B cell (primary cell): ENCODE measurements around the gene ATAD3B. TPM values are rescaled to one million over a fixed set of nuclear protein-coding genes. Genes with fewer than 3 reads are reported as not detected.

Experiments
- ATAC-seq: fragments of 200-7000 bp; cut with Tn5 transposase; one replicate; pipeline ENCODE4 v1.10.0; 2021; ENCODE audit warnings: low read depth, mild to moderate bottlenecking, moderate number of reproducible peaks, moderate library complexity
- CTCF ChIA-PET: fragments of 350-600 bp; sonication (Branson Sonifier 250); formaldehyde crosslinking; loops from one replicate; lab custom pipeline; 2021; ENCODE audit warnings: antibody characterized with exemption, inconsistent platforms; lab: Charles Lee
- POLR2A ChIA-PET: fragments of 350-600 bp; sonication (Branson Sonifier 250); formaldehyde crosslinking; loops from one replicate; lab custom pipeline; 2021; ENCODE audit warnings: antibody characterized with exemption; lab: Charles Lee
- DNase-seq: peaks from one replicate; pipeline ENCODE4 v3.0.0; 2013
- H2AFZ ChIP-seq: 2 replicates; pipeline ENCODE4 v1.6.1; 2012; ENCODE audit warnings: mild to moderate bottlenecking, low read depth, low read length; ENCODE audit not compliant: insufficient read depth, poor library complexity, severe bottlenecking
- H3K27ac ChIP-seq, 2 donors: 1 replicate in 1 of 2; 2 replicates in 1 of 2; pipeline ENCODE4 v1.5.1; 2012 to 2013; ENCODE audit warnings: low read length in 2 of 2, mild to moderate bottlenecking in 2 of 2, moderate library complexity in 1 of 2
- H3K27me3 ChIP-seq, 4 experiments: fragments of 200-600 bp in 1 of 4; sonication (generic) in 1 of 4; replicated peaks in 1 of 4; 1 replicate in 2 of 4; 2 replicates in 2 of 4; pipeline versions ENCODE4 v1.6.1 to v1.7.0; 2013 to 2016; ENCODE audit warnings: low read length in 3 of 4, mild to moderate bottlenecking in 2 of 4, mixed read lengths in 1 of 4, moderate library complexity in 1 of 4; ENCODE audit not compliant: insufficient read depth in 4 of 4, control insufficient read depth in 3 of 4; ENCODE audit errors: control extremely low read depth in 1 of 4
- H3K36me3 ChIP-seq, 2 experiments: replicated peaks in 1 of 2; 1 replicate in 1 of 2; 2 replicates in 1 of 2; pipeline versions ENCODE4 v1.6.1 to v1.7.1; 2013; ENCODE audit warnings: low read length in 1 of 2; ENCODE audit not compliant: insufficient read depth in 2 of 2, control insufficient read depth in 1 of 2; ENCODE audit errors: control extremely low read depth in 1 of 2, extremely low read depth in 1 of 2
- H3K4me1 ChIP-seq, 2 donors: fragments of 200-600 bp in 1 of 2; sonication (generic) in 1 of 2; 1 replicate in 1 of 2; 2 replicates in 1 of 2; pipeline versions ENCODE4 v1.5.1 to v1.6.1; 2013 to 2017; ENCODE audit warnings: low read length in 2 of 2; ENCODE audit not compliant: control insufficient read depth in 2 of 2, insufficient read depth in 2 of 2
- H3K4me2 ChIP-seq: replicated peaks from 2 replicates; pipeline ENCODE3; 2012; ENCODE audit warnings: mild to moderate bottlenecking, low read depth, low read length; ENCODE audit not compliant: poor library complexity, severe bottlenecking
- H3K4me3 ChIP-seq, 5 experiments: fragments of 200-600 bp in 1 of 5; sonication (generic) in 1 of 5; 1 replicate in 3 of 5; 2 replicates in 2 of 5; pipeline versions ENCODE4 v1.5.1 to v1.7.0; 2011 to 2016; ENCODE audit warnings: low read length in 4 of 5, mild to moderate bottlenecking in 4 of 5, low read depth in 2 of 5, control low read depth in 1 of 5, moderate library complexity in 1 of 5; ENCODE audit not compliant: insufficient read depth in 1 of 5; ENCODE audit errors: control extremely low read depth in 1 of 5, extremely low read depth in 1 of 5
- H3K79me2 ChIP-seq: fragments of 200-600 bp; sonication (generic); one replicate; pipeline ENCODE4 v1.6.0; 2016; ENCODE audit warnings: low read length; ENCODE audit not compliant: control insufficient read depth, insufficient read depth
- H3K9ac ChIP-seq: fragments of 200-600 bp; sonication (generic); 2 replicates; pipeline ENCODE4 v1.6.1; 2017; ENCODE audit warnings: mild to moderate bottlenecking, low read length, moderate library complexity
- H3K9me3 ChIP-seq, 3 donors: one replicate each; pipeline versions ENCODE4 v1.6.1 to v1.7.1; 2013; ENCODE audit warnings: low read length in 2 of 3; ENCODE audit not compliant: control insufficient read depth in 2 of 3, insufficient read depth in 1 of 3; ENCODE audit errors: control extremely low read depth in 1 of 3
- H4K20me1 ChIP-seq: 2 replicates; pipeline ENCODE4 v1.6.0; 2012; ENCODE audit warnings: mild to moderate bottlenecking, low read length; ENCODE audit not compliant: insufficient read depth, control insufficient read depth, poor library complexity, severe bottlenecking
- H3K27ac Mint-ChIP-seq: one replicate; pipeline ENCODE4 v1.8.0; 2021; ENCODE audit warnings: mixed read lengths
- H3K27me3 Mint-ChIP-seq: one replicate; pipeline ENCODE4 v1.8.0; 2021; ENCODE audit warnings: mixed read lengths
- H3K4me1 Mint-ChIP-seq: one replicate; pipeline ENCODE4 v1.8.0; 2021; ENCODE audit warnings: mixed read lengths
- H3K4me3 Mint-ChIP-seq: one replicate; pipeline ENCODE4 v1.8.0; 2021; ENCODE audit warnings: mixed read lengths
- H3K9me3 Mint-ChIP-seq: one replicate; pipeline ENCODE4 v1.8.0; 2022; ENCODE audit warnings: mixed read lengths; ENCODE audit not compliant: insufficient read depth
- CTCF ChIP-seq: fragments of 200-600 bp; IDR thresholded peaks from one replicate; pipeline ENCODE4 v1.8.0; 2022; ENCODE audit warnings: antibody characterized with exemption, mild to moderate bottlenecking
- EZH2 ChIP-seq: IDR thresholded peaks from 2 replicates; pipeline ENCODE4 v1.6.1; 2012; ENCODE audit warnings: borderline replicate concordance, low read depth, mild to moderate bottlenecking, moderate library complexity, low read length; ENCODE audit not compliant: insufficient read depth, poor library complexity, severe bottlenecking
- WGBS: methylation state at CpG from one replicate; pipeline ENCODE4 v1.1.5; 2013; ENCODE audit warnings: missing lambda C conversion rate; ENCODE audit not compliant: insufficient coverage; 5-methylcytosine and 5-hydroxymethylcytosine counted together
- intact Hi-C: fragments of 100-400 bp; cut with micrococcal nuclease; formaldehyde crosslinking; loops from one replicate; pipeline ENCODE4 v1.10.0; 2022
- polyA plus RNA-seq: library from polyadenylated mRNA; depleted of rRNA; stranded (reverse); fragments of >200 nt; gene quantifications from 2 replicates; pipeline ENCODE4 v1.2.3, GENCODE V29; 2012
- total RNA-seq, 2 donors: library from RNA; stranded (reverse); fragments of 120-200 nt in 1 of 2; gene quantifications; 1 replicate in 1 of 2; 2 replicates in 1 of 2; pipeline versions ENCODE4 v1.2.3 to v1.2.4, GENCODE V29; 2013 to 2022

The ATAD3B gene
- total and polyA plus RNA-seq, 2 donors (not counting 1 experiment from before 2014, with no cell fraction given) = 50.9 to 51.5 TPM

GRCh38 chr1:1425753-1426495 lies 45.6 kb upstream of the ATAD3B start:
- H3K4me1 ChIP-seq = peaks cover 0 to 3% of the 10 kb centered on the region in 2 donors
- no peaks in the 10 kb centered on the region for H3K36me3 ChIP-seq
- H3K4me3 ChIP-seq = no peak overlapping the region
- no peak overlapping the region for H3K9ac ChIP-seq
- peaks cover 0 to 38% (median 6%) of the 10 kb centered on the region in 4 experiments for H3K27me3 ChIP-seq
- DNase-seq (peak; percentile 31), ATAC-seq (no peak)
- H3K4me2 ChIP-seq = no peak overlapping the region
- 54% methylated on average over 33 of the region's 33 CpGs for WGBS
- no peaks in the 10 kb centered on the region for H3K79me2 ChIP-seq
- H3K4me1 Mint-ChIP-seq = peaks cover 3% of the 10 kb centered on the region
- no peak overlapping the region for H3K27ac ChIP-seq
- no peak overlapping the region for H3K27ac Mint-ChIP-seq
- no peak overlapping the region for H2AFZ ChIP-seq
- H3K27me3 Mint-ChIP-seq = peaks cover 38% of the 10 kb centered on the region
- no peaks in the 10 kb centered on the region for H3K9me3 Mint-ChIP-seq
- no peaks in the 10 kb centered on the region for H4K20me1 ChIP-seq
- peaks cover 0 to 7% (median 0%) of the 10 kb centered on the region in 3 donors for H3K9me3 ChIP-seq
- ChIA-PET CTCF (no interaction called here), POLR2A (interaction anchor here (0.7 to 1.4 kb wide), 2 partner anchors 13 to 72 kb away, joined by 3 read pairs; no protein-coding TSS in a partner anchor)
- H3K4me3 Mint-ChIP-seq = no peak overlapping the region
- TF ChIP-seq CTCF (no peak), EZH2 (no peak)
- intact Hi-C loops = no loop called here

- H3K9me3 Mint-ChIP-seq = no peaks in the 10 kb centered on the region
- H3K4me3 ChIP-seq = no peak overlapping the region
- H4K20me1 ChIP-seq = no peaks in the 10 kb centered on the region
- H3K27ac ChIP-seq = no peak overlapping the region
- peak; percentile 17 for DNase-seq
- intact Hi-C loops = no loop called here
- peaks cover 0 to 3% of the 10 kb centered on the region in 2 donors for H3K4me1 ChIP-seq
- H3K9me3 ChIP-seq = peaks cover 0 to 3% (median 0%) of the 10 kb centered on the region in 3 donors
- H3K79me2 ChIP-seq = no peaks in the 10 kb centered on the region
- no peak overlapping the region for H3K4me3 Mint-ChIP-seq
- WGBS = 7% methylated on average over 14 of the region's 19 CpGs
- POLR2A ChIA-PET = no interaction called here
- ATAC-seq = no peak
- H2AFZ ChIP-seq = no peak overlapping the region
- peak overlapping the region; percentile 19 for H3K4me2 ChIP-seq
- CTCF ChIA-PET = no interaction called here
- peaks cover 0 to 31% (median 5%) of the 10 kb centered on the region in 4 experiments for H3K27me3 ChIP-seq
- no peaks in the 10 kb centered on the region for H3K36me3 ChIP-seq
- no peak overlapping the region for H3K9ac ChIP-seq
- H3K4me1 Mint-ChIP-seq = peaks cover 3% of the 10 kb centered on the region
- TF ChIP-seq CTCF (no peak), EZH2 (no peak)
- peaks cover 38% of the 10 kb centered on the region for H3K27me3 Mint-ChIP-seq
- no peak overlapping the region for H3K27ac Mint-ChIP-seq
These were observed 45.0 kb upstream of the ATAD3B start for GRCh38 chr1:1426496-1427105.
